GM12872 (cell line): ENCODE measurements around the gene ARRB1.

ENCODE experiments used
- TF ChIP-seq, protein P1 (sequence below): IDR thresholded peaks from 3 replicates; pipeline ENCODE4 v1.5.1; 2011; ENCODE audit warnings: low read depth, mild to moderate bottlenecking, low read length, moderate library complexity; ENCODE audit not compliant: insufficient read depth

Gene ARRB1

GRCh38 chr11:75325713-75326438 lies 25.6 kb downstream of the ARRB1 start:
- TF ChIP-seq, protein P1, sequence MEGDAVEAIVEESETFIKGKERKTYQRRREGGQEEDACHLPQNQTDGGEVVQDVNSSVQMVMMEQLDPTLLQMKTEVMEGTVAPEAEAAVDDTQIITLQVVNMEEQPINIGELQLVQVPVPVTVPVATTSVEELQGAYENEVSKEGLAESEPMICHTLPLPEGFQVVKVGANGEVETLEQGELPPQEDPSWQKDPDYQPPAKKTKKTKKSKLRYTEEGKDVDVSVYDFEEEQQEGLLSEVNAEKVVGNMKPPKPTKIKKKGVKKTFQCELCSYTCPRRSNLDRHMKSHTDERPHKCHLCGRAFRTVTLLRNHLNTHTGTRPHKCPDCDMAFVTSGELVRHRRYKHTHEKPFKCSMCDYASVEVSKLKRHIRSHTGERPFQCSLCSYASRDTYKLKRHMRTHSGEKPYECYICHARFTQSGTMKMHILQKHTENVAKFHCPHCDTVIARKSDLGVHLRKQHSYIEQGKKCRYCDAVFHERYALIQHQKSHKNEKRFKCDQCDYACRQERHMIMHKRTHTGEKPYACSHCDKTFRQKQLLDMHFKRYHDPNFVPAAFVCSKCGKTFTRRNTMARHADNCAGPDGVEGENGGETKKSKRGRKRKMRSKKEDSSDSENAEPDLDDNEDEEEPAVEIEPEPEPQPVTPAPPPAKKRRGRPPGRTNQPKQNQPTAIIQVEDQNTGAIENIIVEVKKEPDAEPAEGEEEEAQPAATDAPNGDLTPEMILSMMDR = no peak

- TF ChIP-seq, protein P1 = no peak
These were observed 26.7 kb downstream of the ARRB1 start for GRCh38 chr11:75324740-75325139.

- TF ChIP-seq, protein P1 = no peak
These were observed 27.3 kb downstream of the ARRB1 start for GRCh38 chr11:75324189-75324588.

- TF ChIP-seq, protein P1 = no peak
These were observed 27.9 kb downstream of the ARRB1 start for GRCh38 chr11:75323609-75324008.

DNA sequence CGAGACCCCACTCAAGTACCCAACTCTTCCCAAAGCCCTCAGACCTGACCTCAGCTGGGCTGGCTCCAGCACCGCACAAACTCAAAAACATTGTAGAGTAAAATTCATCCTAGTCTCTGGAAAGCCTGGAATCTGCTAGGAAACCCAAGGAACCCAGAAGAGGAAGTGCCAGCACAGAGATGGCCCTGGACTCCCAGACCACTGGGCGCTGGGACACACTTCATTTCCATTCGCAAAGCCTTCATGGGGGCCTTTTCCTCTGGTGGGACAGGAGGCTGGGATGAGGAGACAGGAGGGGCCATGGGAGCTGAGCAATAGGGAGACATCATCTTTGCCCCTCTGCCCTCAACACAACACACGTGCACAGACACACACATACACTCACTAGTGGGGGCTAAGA lies 30.8 kb downstream of the ARRB1 start:
- TF ChIP-seq, protein P1 = no peak

DNA sequence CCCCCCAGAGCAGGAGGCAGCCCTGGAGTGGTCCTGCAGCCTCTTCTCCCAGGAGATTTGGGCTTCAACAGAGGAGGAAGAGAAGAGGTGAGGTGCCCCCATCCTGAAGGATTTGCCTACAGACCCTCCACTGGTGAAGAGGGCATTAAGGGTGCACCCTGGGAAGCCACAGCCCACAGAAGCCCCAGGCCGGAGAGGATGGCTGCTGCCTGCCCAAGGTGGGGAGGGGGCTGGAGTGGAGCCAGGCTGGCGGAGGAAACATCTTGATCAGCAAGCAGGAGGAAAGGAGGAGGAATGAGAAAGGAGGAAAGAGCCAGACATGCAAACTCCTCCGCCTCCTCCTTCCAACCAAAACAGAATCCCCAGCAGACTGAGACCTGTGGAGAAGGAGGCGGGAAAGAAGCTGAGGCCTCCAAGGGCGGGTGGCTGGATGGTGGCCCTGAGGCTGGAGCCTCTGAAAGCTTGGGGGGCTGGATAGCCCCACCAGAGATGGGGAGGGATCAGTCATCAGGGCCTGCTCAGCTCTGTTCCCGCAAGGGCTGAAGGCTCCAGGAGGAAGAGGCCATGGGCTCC lies 31.3 kb downstream of the ARRB1 start:
- TF ChIP-seq, protein P1 = no peak

DNA sequence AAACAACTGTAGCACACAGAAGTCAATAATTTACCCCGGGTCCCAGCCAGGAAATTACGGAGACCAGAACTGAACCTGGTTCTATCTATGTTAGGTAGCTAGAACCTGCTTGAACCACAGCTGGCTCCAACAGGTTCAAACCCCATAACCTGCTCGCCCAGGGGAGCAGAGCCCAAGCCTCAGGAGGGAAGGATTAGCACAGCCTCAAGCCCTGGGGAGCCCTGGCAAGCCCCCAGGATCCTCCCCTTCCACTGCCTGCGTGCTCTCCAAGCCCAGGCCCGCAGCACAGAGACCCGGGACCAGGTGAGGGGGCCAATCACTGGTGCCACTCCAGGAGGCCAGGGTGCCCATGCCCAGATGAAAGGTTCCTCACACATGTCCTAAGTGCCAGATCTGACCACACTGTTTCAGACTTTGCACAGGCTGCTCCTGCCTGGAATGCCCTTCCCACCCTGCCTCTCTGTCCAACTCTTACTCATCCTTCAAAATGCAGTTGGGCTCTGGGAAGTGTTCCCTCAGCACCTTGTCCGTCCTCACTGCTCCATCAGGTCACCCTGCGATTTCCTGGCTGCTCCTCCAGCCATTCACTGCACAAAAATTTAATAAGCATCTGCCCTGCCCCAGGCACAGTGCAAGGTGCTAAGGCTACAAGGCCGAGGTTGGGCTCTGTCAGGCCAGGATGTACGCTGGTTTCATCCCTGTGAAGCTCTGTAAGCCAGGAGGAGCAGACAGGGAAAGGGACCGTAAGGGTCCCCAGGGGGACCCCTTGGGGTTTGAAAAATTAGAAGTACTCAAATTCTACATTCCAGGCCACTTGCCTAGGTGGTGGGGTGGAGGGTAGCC lies 32.2 kb downstream of the ARRB1 start:
- TF ChIP-seq, protein P1 = no peak
